HUES64 (cell line): Measurements from ENCODE around the gene PGRMC1.
A peak's percentile ranks its signal among the peaks of the same experiment; 100 is the strongest.
"Not testable (repeated sequence)": the region's sequence is repeated elsewhere in the genome, so short reads cannot be mapped to it uniquely, and the experiment has no call there.

Experiments used
- H3K27ac ChIP-seq: 2 replicates; pipeline ENCODE4 v1.7.0; 2013; ENCODE audit warnings: low read depth, low read length, inconsistent platforms
- H3K27me3 ChIP-seq: 2 replicates; pipeline ENCODE4 v1.6.1; 2013; ENCODE audit warnings: mild to moderate bottlenecking, low read length; ENCODE audit not compliant: insufficient read depth
- H3K36me3 ChIP-seq: 2 replicates; pipeline ENCODE4 v1.6.1; 2013; ENCODE audit warnings: mild to moderate bottlenecking, low read length; ENCODE audit not compliant: insufficient read depth
- H3K4me1 ChIP-seq: 2 replicates; pipeline ENCODE4 v1.6.1; 2013; ENCODE audit warnings: mild to moderate bottlenecking, low read length, moderate library complexity; ENCODE audit not compliant: insufficient read depth
- H3K4me3 ChIP-seq: 2 replicates; pipeline ENCODE4 v1.5.1; 2013; ENCODE audit warnings: mild to moderate bottlenecking, low read length, moderate library complexity
- H3K9ac ChIP-seq: 2 replicates; pipeline ENCODE4 v1.6.1; 2013; ENCODE audit warnings: mild to moderate bottlenecking, low read depth, low read length
- H3K9me3 ChIP-seq: 2 replicates; pipeline ENCODE4 v1.6.1; 2013; ENCODE audit warnings: low read depth, low read length; ENCODE audit not compliant: insufficient read depth
- WGBS: fragments of 150-250, 120-280 bp; methylation state at CpG from one replicate; pipeline ENCODE4 v1.1.7; 2013; ENCODE audit warnings: missing lambda C conversion rate; 5-methylcytosine and 5-hydroxymethylcytosine counted together

Gene PGRMC1

GRCh38 chrX:119235051-119235511 lies 1.0 kb upstream of the PGRMC1 start:
- no peaks in the 10 kb centered on the region for H3K9me3 ChIP-seq
- H3K4me3 ChIP-seq: peak overlapping the region; percentile 77
- WGBS: 4% methylated on average over 8 of the region's 8 CpGs
- H3K4me1 ChIP-seq: peaks cover 33% of the 10 kb centered on the region
- peak overlapping the region; percentile 95 for H3K27ac ChIP-seq
- no peaks in the 10 kb centered on the region for H3K27me3 ChIP-seq
- peak overlapping the region; percentile 88 for H3K9ac ChIP-seq
- peaks cover 16% of the 10 kb centered on the region for H3K36me3 ChIP-seq

- Histone ChIP-seq H3K27ac (peak overlapping the region; percentile 79), H3K36me3 (peaks cover 34% of the 10 kb centered on the region), H3K9ac (peak overlapping the region; percentile 92), H3K4me3 (peak overlapping the region; percentile 77), H3K27me3 (no peaks in the 10 kb centered on the region), H3K9me3 (no peaks in the 10 kb centered on the region), H3K4me1 (peaks cover 36% of the 10 kb centered on the region)
- under 1% methylated on average over 58 of the region's 58 CpGs for WGBS
These were observed 807 bp downstream of the PGRMC1 start for GRCh38 chrX:119236623-119237561.

GRCh38 chrX:119237562-119237942 lies 1.5 kb downstream of the PGRMC1 start:
- H3K27me3 ChIP-seq: no peaks in the 10 kb centered on the region
- peaks cover 41% of the 10 kb centered on the region for H3K36me3 ChIP-seq
- H3K9me3 ChIP-seq: no peaks in the 10 kb centered on the region
- H3K9ac ChIP-seq: peak overlapping the region; percentile 92
- peaks cover 36% of the 10 kb centered on the region for H3K4me1 ChIP-seq
- WGBS: 5% methylated on average over 6 of the region's 6 CpGs
- no peak overlapping the region for H3K27ac ChIP-seq
- peak overlapping the region; percentile 77 for H3K4me3 ChIP-seq

GRCh38 chrX:119238557-119238956 lies 2.5 kb downstream of the PGRMC1 start:
- Histone ChIP-seq H3K4me3 (peak overlapping the region; percentile 77), H3K27me3 (no peaks in the 10 kb centered on the region), H3K9me3 (no peaks in the 10 kb centered on the region), H3K9ac (no peak overlapping the region), H3K4me1 (peaks cover 36% of the 10 kb centered on the region), H3K27ac (no peak overlapping the region), H3K36me3 (peaks cover 51% of the 10 kb centered on the region)
- 48% methylated on average over 2 of the region's 3 CpGs for WGBS

GRCh38 chrX:119240356-119240755 lies 4.3 kb downstream of the PGRMC1 start:
- Histone ChIP-seq H3K4me1 (peaks cover 23% of the 10 kb centered on the region), H3K36me3 (peaks cover 69% of the 10 kb centered on the region), H3K9me3 (no peaks in the 10 kb centered on the region), H3K27ac (no peak overlapping the region), H3K27me3 (no peaks in the 10 kb centered on the region), H3K4me3 (no peak overlapping the region), H3K9ac (no peak overlapping the region)
- 87% methylated on average over 3 of the region's 3 CpGs for WGBS

- H3K9ac ChIP-seq: no peak overlapping the region
- no peaks in the 10 kb centered on the region for H3K4me1 ChIP-seq
- H3K27me3 ChIP-seq: no peaks in the 10 kb centered on the region
- WGBS: 95% methylated on average over 2 of the region's 3 CpGs
- no peak overlapping the region for H3K27ac ChIP-seq
- H3K36me3 ChIP-seq: peaks cover 38% of the 10 kb centered on the region
- no peak overlapping the region for H3K4me3 ChIP-seq
- no peaks in the 10 kb centered on the region for H3K9me3 ChIP-seq
These were observed 11.6 kb downstream of the PGRMC1 start for GRCh38 chrX:119247702-119248101.

- H3K27ac ChIP-seq: no peak overlapping the region
These were observed 13.8 kb downstream of the PGRMC1 start for GRCh38 chrX:119249891-119250290.

GRCh38 chrX:119251386-119251785 lies 15.3 kb downstream of the PGRMC1 start:
- no peaks in the 10 kb centered on the region for H3K9me3 ChIP-seq
- H3K4me1 ChIP-seq: no peaks in the 10 kb centered on the region
- H3K36me3 ChIP-seq: 0 out of 2 replicates have a peak, but pooled peaks cover 1% of the 10 kb centered on the region
- H3K27me3 ChIP-seq: no peaks in the 10 kb centered on the region
- H3K4me3 ChIP-seq: no peak overlapping the region
- 93% methylated on average over 3 of the region's 4 CpGs for WGBS
- H3K27ac ChIP-seq: no peak overlapping the region
- H3K9ac ChIP-seq: no peak overlapping the region

More at GRCh38 chrX:119249891-119250290, 13.8 kb downstream of the PGRMC1 start:
- Histone ChIP-seq H3K9me3 (no peaks in the 10 kb centered on the region), H3K9ac (no peak overlapping the region), H3K4me3 (no peak overlapping the region), H3K36me3 (peaks cover 16% of the 10 kb centered on the region), H3K4me1 (no peaks in the 10 kb centered on the region), H3K27me3 (no peaks in the 10 kb centered on the region)
- 100% methylated on average over 1 of the region's 3 CpGs for WGBS

- H3K9ac ChIP-seq: no peak overlapping the region
- 94% methylated on average over 2 of the region's 2 CpGs for WGBS
- no peaks in the 10 kb centered on the region for H3K9me3 ChIP-seq
- no peaks in the 10 kb centered on the region for H3K4me1 ChIP-seq
- no peak overlapping the region for H3K27ac ChIP-seq
- H3K4me3 ChIP-seq: no peak overlapping the region
- H3K36me3 ChIP-seq: no peaks in the 10 kb centered on the region
- H3K27me3 ChIP-seq: no peaks in the 10 kb centered on the region
These were observed 16.6 kb downstream of the PGRMC1 start for GRCh38 chrX:119252716-119253115.

- Histone ChIP-seq H3K4me1 (no peaks in the 10 kb centered on the region), H3K27me3 (no peaks in the 10 kb centered on the region; the same call in 1 of the 2 replicates), H3K9me3 (no peaks in the 10 kb centered on the region), H3K27ac (no peak overlapping the region), H3K4me3 (no peak overlapping the region), H3K36me3 (no peaks in the 10 kb centered on the region), H3K9ac (no peak overlapping the region)
- WGBS: 0% methylated on average over 2 of the region's 5 CpGs
These were observed 30.4 kb downstream of the PGRMC1 start for GRCh38 chrX:119266364-119266995.

GRCh38 chrX:119267115-119267514 lies 31.0 kb downstream of the PGRMC1 start:
- not testable (repeated sequence) for H3K27me3 ChIP-seq, H3K9ac ChIP-seq, H3K27ac ChIP-seq, H3K9me3 ChIP-seq, H3K4me3 ChIP-seq, H3K4me1 ChIP-seq, H3K36me3 ChIP-seq
- 86% methylated on average over 3 of the region's 3 CpGs for WGBS
